ENCODE data around the gene FRAT2. TPM values are rescaled to one million over a fixed set of nuclear protein-coding genes. Genes with fewer than 3 reads are reported as not detected.

FRAT2 gene
- total and polyA plus RNA-seq, 2 of the 13 experiments (the other 11 are each of a cell fraction or from before 2014, with no cell fraction given), result 7.2 to 14.1 TPM

- TF ChIP-seq TP53 (CRISPR knock-in tag; conservative IDR thresholded peaks at IDR 0.05), result 0 out of 2 replicates have a peak, but pooled peaks have one; percentile 51
- no peak for TF ChIP-seq ZNF615 (CRISPR knock-in tag; IDR thresholded peaks at IDR 0.05; ENCODE audit: borderline replicate concordance)
- peak; percentile 96 for TF ChIP-seq FOXP4 (CRISPR knock-in tag; IDR thresholded peaks at IDR 0.05)
- TF ChIP-seq ZBTB42 (CRISPR knock-in tag; IDR thresholded peaks at IDR 0.05), result no peak
- peak; percentile 98 for TF ChIP-seq PAXIP1 (CRISPR knock-in tag; conservative IDR thresholded peaks at IDR 0.05)
- no peak for TF ChIP-seq PREB (CRISPR knock-in tag; IDR thresholded peaks at IDR 0.05)
- peak; percentile 90; the same call in 1 of the 2 replicates for TF ChIP-seq ZNF362 (CRISPR knock-in tag; IDR thresholded peaks at IDR 0.05; ENCODE audit: borderline replicate concordance)
- TF ChIP-seq EZH2 (conservative IDR thresholded peaks at IDR 0.05; ENCODE audit: low read depth, low read length), result no peak
- TF ChIP-seq ZSCAN29 (CRISPR knock-in tag; conservative IDR thresholded peaks at IDR 0.05), result no peak; the same call in 1 of the 2 replicates
- no peak; the same call in 1 of the 2 replicates for TF ChIP-seq MXD3 (CRISPR knock-in tag; IDR thresholded peaks at IDR 0.05)
- TF ChIP-seq POLR2AphosphoS2 (IDR thresholded peaks at IDR 0.05; ENCODE audit: low read depth, low read length), result no peak
- TF ChIP-seq ZFP90 (CRISPR knock-in tag; IDR thresholded peaks at IDR 0.05; ENCODE audit: borderline replicate concordance), result peak; percentile 18; the same call in 1 of the 2 replicates
- TF ChIP-seq ZNF776 (CRISPR knock-in tag; IDR thresholded peaks at IDR 0.05), result no peak
- no peak for TF ChIP-seq ZHX1 (CRISPR knock-in tag; IDR thresholded peaks at IDR 0.05; ENCODE audit: low read depth)
- TF ChIP-seq REL (CRISPR knock-in tag; conservative IDR thresholded peaks at IDR 0.05), result no peak
- TF ChIP-seq HHEX (CRISPR knock-in tag; IDR thresholded peaks at IDR 0.05), result peak; percentile 55; the same call in 1 of the 2 replicates
These were observed 5.7 kb downstream of the FRAT2 start (continued) for GRCh38 chr10:97328646-97329453.
